ENCODE data around the gene NMT1. TPM values are rescaled to one million over a fixed set of nuclear protein-coding genes. Genes with fewer than 3 reads are reported as not detected.
A peak's percentile ranks its signal among the peaks of the same experiment; 100 is the strongest.

The NMT1 gene
- total and polyA plus RNA-seq, 2 experiments from 2014 or later, result 95.6 to 298 TPM

- peaks cover 32% of the 10 kb centered on the region for H3K4me1 Mint-ChIP-seq
- ATAC-seq (no peak), DNase-seq (ENCODE audit: low spot score) (no peak)
- Histone ChIP-seq H3F3A (replicated peaks; ENCODE audit: low read depth) (peaks cover 15% of the 10 kb centered on the region), H3K27me3 (ENCODE audit: insufficient read depth) (no peaks in the 10 kb centered on the region), H3K4me1 (ENCODE audit: insufficient read depth) (peaks cover 20% of the 10 kb centered on the region), H3K4me3 (peak overlapping the region; percentile 86), H3K9me2 (ENCODE audit: insufficient read depth) (no peaks in the 10 kb centered on the region), H3K4me2 (peak overlapping the region; percentile 80), H3K36me3 (ENCODE audit: insufficient read depth) (no peaks in the 10 kb centered on the region), H3K79me2 (replicated peaks; ENCODE audit: insufficient read depth) (peaks cover 7% of the 10 kb centered on the region), H3K27ac (ENCODE audit: low read depth) (no peak overlapping the region), H2AFZ (peak overlapping the region; percentile 92; the same call in 1 of the 2 replicates), H4K20me1 (replicated peaks; ENCODE audit: insufficient read depth) (no peaks in the 10 kb centered on the region)
- peaks cover 38% of the 10 kb centered on the region for H3K27me3 Mint-ChIP-seq (ENCODE audit: insufficient read depth, low read depth, poor library complexity)
- H3K27ac Mint-ChIP-seq, result no peak overlapping the region
- TF ChIP-seq ETS1 (IDR thresholded peaks at IDR 0.05) (no peak), REST (IDR thresholded peaks at IDR 0.05; ENCODE audit: unreplicated experiment) (no peak), STAT1 (IDR thresholded peaks at IDR 0.05; ENCODE audit: unreplicated experiment) (no peak), EZH2phosphoT487 (IDR thresholded peaks at IDR 0.05; ENCODE audit: unreplicated experiment) (no peak), JUNB (IDR thresholded peaks at IDR 0.05; ENCODE audit: unreplicated experiment) (no peak), NANOG (IDR thresholded peaks at IDR 0.05; ENCODE audit: borderline replicate concordance) (no peak), ZNF114 (CRISPR knock-in tag; IDR thresholded peaks at IDR 0.05) (no peak), POLR2AphosphoS5 (IDR thresholded peaks at IDR 0.05; ENCODE audit: low read depth) (no peak), ZNF331 (CRISPR knock-in tag; IDR thresholded peaks at IDR 0.05; ENCODE audit: low read depth) (no peak), EZH2 (IDR thresholded peaks at IDR 0.05; ENCODE audit: low read depth, unreplicated experiment) (no peak), CREB1 (CRISPR knock-in tag; IDR thresholded peaks at IDR 0.05; ENCODE audit: low read depth) (no peak)
- TF ChIP-seq, protein P1, sequence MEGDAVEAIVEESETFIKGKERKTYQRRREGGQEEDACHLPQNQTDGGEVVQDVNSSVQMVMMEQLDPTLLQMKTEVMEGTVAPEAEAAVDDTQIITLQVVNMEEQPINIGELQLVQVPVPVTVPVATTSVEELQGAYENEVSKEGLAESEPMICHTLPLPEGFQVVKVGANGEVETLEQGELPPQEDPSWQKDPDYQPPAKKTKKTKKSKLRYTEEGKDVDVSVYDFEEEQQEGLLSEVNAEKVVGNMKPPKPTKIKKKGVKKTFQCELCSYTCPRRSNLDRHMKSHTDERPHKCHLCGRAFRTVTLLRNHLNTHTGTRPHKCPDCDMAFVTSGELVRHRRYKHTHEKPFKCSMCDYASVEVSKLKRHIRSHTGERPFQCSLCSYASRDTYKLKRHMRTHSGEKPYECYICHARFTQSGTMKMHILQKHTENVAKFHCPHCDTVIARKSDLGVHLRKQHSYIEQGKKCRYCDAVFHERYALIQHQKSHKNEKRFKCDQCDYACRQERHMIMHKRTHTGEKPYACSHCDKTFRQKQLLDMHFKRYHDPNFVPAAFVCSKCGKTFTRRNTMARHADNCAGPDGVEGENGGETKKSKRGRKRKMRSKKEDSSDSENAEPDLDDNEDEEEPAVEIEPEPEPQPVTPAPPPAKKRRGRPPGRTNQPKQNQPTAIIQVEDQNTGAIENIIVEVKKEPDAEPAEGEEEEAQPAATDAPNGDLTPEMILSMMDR (conservative IDR thresholded peaks at IDR 0.05; ENCODE audit: low read depth in 2 of 2), result no peak
- TF ChIP-seq, protein P2, sequence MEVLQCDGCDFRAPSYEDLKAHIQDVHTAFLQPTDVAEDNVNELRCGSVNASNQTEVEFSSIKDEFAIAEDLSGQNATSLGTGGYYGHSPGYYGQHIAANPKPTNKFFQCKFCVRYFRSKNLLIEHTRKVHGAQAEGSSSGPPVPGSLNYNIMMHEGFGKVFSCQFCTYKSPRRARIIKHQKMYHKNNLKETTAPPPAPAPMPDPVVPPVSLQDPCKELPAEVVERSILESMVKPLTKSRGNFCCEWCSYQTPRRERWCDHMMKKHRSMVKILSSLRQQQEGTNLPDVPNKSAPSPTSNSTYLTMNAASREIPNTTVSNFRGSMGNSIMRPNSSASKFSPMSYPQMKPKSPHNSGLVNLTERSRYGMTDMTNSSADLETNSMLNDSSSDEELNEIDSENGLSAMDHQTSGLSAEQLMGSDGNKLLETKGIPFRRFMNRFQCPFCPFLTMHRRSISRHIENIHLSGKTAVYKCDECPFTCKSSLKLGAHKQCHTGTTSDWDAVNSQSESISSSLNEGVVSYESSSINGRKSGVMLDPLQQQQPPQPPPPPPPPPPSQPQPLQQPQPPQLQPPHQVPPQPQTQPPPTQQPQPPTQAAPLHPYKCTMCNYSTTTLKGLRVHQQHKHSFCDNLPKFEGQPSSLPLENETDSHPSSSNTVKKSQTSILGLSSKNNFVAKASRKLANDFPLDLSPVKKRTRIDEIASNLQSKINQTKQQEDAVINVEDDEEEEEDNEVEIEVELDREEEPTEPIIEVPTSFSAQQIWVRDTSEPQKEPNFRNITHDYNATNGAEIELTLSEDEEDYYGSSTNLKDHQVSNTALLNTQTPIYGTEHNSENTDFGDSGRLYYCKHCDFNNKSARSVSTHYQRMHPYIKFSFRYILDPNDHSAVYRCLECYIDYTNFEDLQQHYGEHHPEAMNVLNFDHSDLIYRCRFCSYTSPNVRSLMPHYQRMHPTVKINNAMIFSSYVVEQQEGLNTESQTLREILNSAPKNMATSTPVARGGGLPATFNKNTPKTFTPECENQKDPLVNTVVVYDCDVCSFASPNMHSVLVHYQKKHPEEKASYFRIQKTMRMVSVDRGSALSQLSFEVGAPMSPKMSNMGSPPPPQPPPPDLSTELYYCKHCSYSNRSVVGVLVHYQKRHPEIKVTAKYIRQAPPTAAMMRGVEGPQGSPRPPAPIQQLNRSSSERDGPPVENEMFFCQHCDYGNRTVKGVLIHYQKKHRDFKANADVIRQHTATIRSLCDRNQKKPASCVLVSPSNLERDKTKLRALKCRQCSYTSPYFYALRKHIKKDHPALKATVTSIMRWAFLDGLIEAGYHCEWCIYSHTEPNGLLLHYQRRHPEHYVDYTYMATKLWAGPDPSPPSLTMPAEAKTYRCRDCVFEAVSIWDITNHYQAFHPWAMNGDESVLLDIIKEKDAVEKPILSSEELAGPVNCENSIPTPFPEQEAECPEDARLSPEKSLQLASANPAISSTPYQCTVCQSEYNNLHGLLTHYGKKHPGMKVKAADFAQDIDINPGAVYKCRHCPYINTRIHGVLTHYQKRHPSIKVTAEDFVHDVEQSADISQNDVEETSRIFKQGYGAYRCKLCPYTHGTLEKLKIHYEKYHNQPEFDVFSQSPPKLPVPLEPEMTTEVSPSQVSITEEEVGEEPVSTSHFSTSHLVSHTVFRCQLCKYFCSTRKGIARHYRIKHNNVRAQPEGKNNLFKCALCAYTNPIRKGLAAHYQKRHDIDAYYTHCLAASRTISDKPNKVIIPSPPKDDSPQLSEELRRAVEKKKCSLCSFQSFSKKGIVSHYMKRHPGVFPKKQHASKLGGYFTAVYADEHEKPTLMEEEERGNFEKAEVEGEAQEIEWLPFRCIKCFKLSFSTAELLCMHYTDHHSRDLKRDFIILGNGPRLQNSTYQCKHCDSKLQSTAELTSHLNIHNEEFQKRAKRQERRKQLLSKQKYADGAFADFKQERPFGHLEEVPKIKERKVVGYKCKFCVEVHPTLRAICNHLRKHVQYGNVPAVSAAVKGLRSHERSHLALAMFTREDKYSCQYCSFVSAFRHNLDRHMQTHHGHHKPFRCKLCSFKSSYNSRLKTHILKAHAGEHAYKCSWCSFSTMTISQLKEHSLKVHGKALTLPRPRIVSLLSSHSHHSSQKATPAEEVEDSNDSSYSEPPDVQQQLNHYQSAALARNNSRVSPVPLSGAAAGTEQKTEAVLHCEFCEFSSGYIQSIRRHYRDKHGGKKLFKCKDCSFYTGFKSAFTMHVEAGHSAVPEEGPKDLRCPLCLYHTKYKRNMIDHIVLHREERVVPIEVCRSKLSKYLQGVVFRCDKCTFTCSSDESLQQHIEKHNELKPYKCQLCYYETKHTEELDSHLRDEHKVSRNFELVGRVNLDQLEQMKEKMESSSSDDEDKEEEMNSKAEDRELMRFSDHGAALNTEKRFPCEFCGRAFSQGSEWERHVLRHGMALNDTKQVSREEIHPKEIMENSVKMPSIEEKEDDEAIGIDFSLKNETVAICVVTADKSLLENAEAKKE (CRISPR knock-in tag; IDR thresholded peaks at IDR 0.05), result no peak
- peaks cover 8% of the 10 kb centered on the region for H3K36me3 Mint-ChIP-seq (ENCODE audit: low read depth)
- no peaks in the 10 kb centered on the region for H3K9me3 Mint-ChIP-seq
- H3K4me3 Mint-ChIP-seq, result peak overlapping the region; percentile 66; the same call in 2 of the 3 replicates
These were observed 83.9 kb downstream of the NMT1 start for GRCh38 chr17:45145035-45145389.
